Adrenal gland (tissue), 12 donors: ENCODE measurements around the gene ARHGEF11. TPM values are rescaled to one million over a fixed set of nuclear protein-coding genes. Genes with fewer than 3 reads are reported as not detected.

Source experiments
- DNase-seq, 7 donors: peaks; one replicate each; pipeline ENCODE4 v3.0.0-alpha.2; 2019 to 2020
- H3K27ac ChIP-seq, 5 donors: fragments of 200-600 bp; sonication (generic) in 4 of 5; 1 replicate in 3 of 5; 2 replicates in 2 of 5; pipeline versions ENCODE4 v1.5.1 to v1.8.0; 2016 to 2020; ENCODE audit warnings: mild to moderate bottlenecking in 1 of 5
- H3K27me3 ChIP-seq: fragments of 200-600 bp; 2 replicates; pipeline ENCODE4 v1.8.0; 2021
- H3K36me3 ChIP-seq, 2 donors: fragments of 200-600 bp; replicated peaks in 1 of 2; 1 replicate in 1 of 2; 2 replicates in 1 of 2; pipeline versions ENCODE4 v1.5.1 to v1.8.0; 2018 to 2022
- H3K4me1 ChIP-seq, 2 donors: fragments of 200-600 bp; replicated peaks in 1 of 2; 1 replicate in 1 of 2; 2 replicates in 1 of 2; pipeline versions ENCODE4 v1.5.1 to v1.8.0; 2018 to 2021
- H3K4me3 ChIP-seq, 4 donors: fragments of 200-600 bp; sonication (generic) in 3 of 4; one replicate each; pipeline ENCODE4 v1.5.1; 2016 to 2018
- H3K9me3 ChIP-seq, 3 donors: fragments of 200-600 bp; sonication (generic) in 1 of 3; replicated peaks in 1 of 3; 1 replicate in 2 of 3; 2 replicates in 1 of 3; pipeline versions ENCODE4 v1.5.1 to v1.8.0; 2016 to 2021
- POLR2A ChIP-seq, 2 donors: fragments of 450-650 bp; IDR thresholded peaks; one replicate each; pipeline ENCODE4 v1.6.1; 2017; ENCODE audit warnings: antibody characterized with exemption in 2 of 2, mild to moderate bottlenecking in 2 of 2, moderate library complexity in 1 of 2
- WGBS, 4 donors: extraction: QIAGEN DNeasy Blood & Tissue Kit in 2 of 4; methylation state at CpG; one replicate each; pipeline versions ENCODE4 v1.1.5 to v1.1.7; 2013 to 2017; 5-methylcytosine and 5-hydroxymethylcytosine counted together
- intact Hi-C, 2 donors: fragments of 100-400 bp; cut with DNase I; formaldehyde crosslinking; loops; one replicate each; pipeline versions ENCODE4 v1.14.1 to v1.15.0; 2022 to 2023
- polyA plus RNA-seq, 3 donors: library from polyadenylated mRNA; stranded (reverse); fragments of 200-250 nt in 2 of 3; fragments of 350-450 nt in 1 of 3; fragmentation: Illumina TruSeq in 1 of 3; extraction: RNeasy Lipid Tissue Mini Kit (QIAGEN cat#74804) in 1 of 3; gene quantifications; one replicate each; pipeline ENCODE4 v1.2.3, GENCODE V29; 2013 to 2014
- total RNA-seq, 9 donors: library from RNA; depleted of rRNA in 4 of 9; stranded (reverse); fragments of >200 nt in 4 of 9; fragments of 120-200 nt in 1 of 9; fragmentation: NEBNext Ultra II Directional in 1 of 9; extraction: Animal tissue kit (Norgen Biotek cat#: 25700) in 1 of 9; gene quantifications; one replicate each; pipeline versions ENCODE4 v1.1.0 to v1.2.4, GENCODE V29; 2013 to 2023
- TF ChIP-seq, protein P1 (sequence below), 6 experiments: fragments of 450-650 bp in 4 of 6; fragments of 200-600 bp in 2 of 6; sonication (generic) in 1 of 6; IDR thresholded peaks; 1 replicate in 5 of 6; 2 replicates in 1 of 6; pipeline versions ENCODE4 v1.5.1 to v1.8.0; 2016 to 2021; ENCODE audit warnings: antibody characterized with exemption in 6 of 6, mild to moderate bottlenecking in 2 of 6, moderate library complexity in 1 of 6
- donor health status: healthy with polysubstance abuse.
- donor health status: Bipolar disorder and iron deficiency.
- donor health status: DM: yes; HTN: yes; CAD: no.
- donor health status: DM: no; HTN: no; CAD: no.
- donor health status: DM: no; HTN: no; CAD: no.
- donor health status: DM: yes; HTN: yes; CAD: no.

Gene ARHGEF11
- total and polyA plus RNA-seq, 12 donors, result 14.2 to 69.2 (median 38.3) TPM

DNA sequence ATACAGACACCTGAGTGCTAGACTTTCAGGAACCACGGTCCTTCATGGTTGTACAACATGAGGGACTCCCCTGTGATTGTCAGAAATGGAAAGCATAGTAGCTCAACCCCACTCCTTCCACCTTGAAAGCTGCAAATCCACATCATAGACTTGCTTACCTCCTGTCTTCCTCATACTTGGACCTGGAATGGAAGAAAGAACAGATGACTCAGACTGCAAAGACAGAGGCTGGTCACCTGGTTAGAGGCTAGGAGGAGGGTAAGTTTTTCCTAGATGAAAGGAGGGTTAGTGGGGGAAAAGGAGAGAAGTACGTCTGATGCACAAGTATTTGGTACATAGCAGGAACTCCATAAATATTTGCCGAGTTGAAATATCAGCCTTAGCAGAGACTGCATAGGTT is 87.9 kb downstream of the ARHGEF11 start:
- H3K4me1 ChIP-seq, result peaks cover 0 to under 1% of the 10 kb centered on the region in 2 donors
- no peak for DNase-seq
- H3K36me3 ChIP-seq, result peaks cover 0 to 90% of the 10 kb centered on the region in 2 donors
- H3K4me3 ChIP-seq, result no peak overlapping the region
- intact Hi-C loops, result no loop called here
- no peak overlapping the region for H3K27ac ChIP-seq
- no peaks in the 10 kb centered on the region for H3K27me3 ChIP-seq
- WGBS, 4 donors, result 78 to 87% (median 83%) methylated on average over 2 to 3 of the region's 3 CpGs
- H3K9me3 ChIP-seq, result no peaks in the 10 kb centered on the region
- TF ChIP-seq, protein P1, sequence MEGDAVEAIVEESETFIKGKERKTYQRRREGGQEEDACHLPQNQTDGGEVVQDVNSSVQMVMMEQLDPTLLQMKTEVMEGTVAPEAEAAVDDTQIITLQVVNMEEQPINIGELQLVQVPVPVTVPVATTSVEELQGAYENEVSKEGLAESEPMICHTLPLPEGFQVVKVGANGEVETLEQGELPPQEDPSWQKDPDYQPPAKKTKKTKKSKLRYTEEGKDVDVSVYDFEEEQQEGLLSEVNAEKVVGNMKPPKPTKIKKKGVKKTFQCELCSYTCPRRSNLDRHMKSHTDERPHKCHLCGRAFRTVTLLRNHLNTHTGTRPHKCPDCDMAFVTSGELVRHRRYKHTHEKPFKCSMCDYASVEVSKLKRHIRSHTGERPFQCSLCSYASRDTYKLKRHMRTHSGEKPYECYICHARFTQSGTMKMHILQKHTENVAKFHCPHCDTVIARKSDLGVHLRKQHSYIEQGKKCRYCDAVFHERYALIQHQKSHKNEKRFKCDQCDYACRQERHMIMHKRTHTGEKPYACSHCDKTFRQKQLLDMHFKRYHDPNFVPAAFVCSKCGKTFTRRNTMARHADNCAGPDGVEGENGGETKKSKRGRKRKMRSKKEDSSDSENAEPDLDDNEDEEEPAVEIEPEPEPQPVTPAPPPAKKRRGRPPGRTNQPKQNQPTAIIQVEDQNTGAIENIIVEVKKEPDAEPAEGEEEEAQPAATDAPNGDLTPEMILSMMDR (IDR thresholded peaks at IDR 0.05), result no peak
- TF ChIP-seq POLR2A (IDR thresholded peaks at IDR 0.05), result no peak

DNA sequence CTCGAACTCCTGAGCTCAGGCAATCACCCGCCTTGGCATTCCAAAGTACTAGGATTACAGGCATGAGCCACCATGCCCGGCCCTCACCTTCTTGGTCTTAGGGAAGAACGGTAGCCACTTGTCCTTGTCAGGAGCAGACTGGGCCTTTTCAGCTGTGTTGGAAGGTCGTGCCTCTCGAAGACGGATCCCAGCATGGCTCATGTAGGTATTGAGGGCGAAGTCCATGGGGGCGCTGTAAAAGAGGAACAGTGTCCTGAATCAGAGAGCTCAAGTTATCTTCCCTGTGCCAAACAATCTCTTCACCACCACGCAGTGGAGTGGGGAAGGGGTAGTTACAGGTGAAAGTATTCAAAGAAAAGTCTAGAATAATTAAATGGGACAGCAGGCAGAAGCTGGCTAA is 89.2 kb downstream of the ARHGEF11 start:
- peaks cover 0 to 89% of the 10 kb centered on the region in 2 donors for H3K36me3 ChIP-seq
- 93 to 95% (median 94%) methylated on average over 10 of the region's 10 CpGs for WGBS, 4 donors
- TF ChIP-seq, protein P1 (IDR thresholded peaks at IDR 0.05), result no peak
- no peak for TF ChIP-seq POLR2A (IDR thresholded peaks at IDR 0.05)
- no peak overlapping the region for H3K27ac ChIP-seq
- no peaks in the 10 kb centered on the region for H3K9me3 ChIP-seq
- H3K4me3 ChIP-seq, result no peak overlapping the region
- H3K4me1 ChIP-seq, result no peaks in the 10 kb centered on the region
- no peak for DNase-seq
- no peaks in the 10 kb centered on the region for H3K27me3 ChIP-seq
- intact Hi-C loops, result no loop called here

DNA sequence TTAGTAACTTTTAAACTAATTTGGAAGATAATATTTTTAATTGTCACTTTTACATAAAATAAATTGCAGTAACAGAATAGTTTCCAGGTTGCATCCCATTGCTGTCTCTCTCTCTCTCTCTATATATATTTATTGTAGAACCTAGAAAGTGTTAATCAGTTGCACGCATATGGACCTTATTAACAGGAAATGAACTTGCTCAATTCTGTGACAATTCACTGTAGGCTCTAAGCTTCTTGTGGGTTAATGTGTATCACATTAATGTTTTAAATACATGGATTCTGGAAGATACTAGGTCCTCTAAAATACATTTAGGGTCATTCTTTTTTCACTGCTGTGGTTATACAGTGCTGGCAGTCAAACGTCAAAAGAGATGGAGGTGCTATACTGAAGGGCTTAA is 92.0 kb downstream of the ARHGEF11 start:
- H3K27me3 ChIP-seq, result no peaks in the 10 kb centered on the region
- H3K4me3 ChIP-seq, result no peak overlapping the region
- WGBS, 4 donors, result 62 to 81% (median 80%) methylated on average over 2 of the region's 2 CpGs
- no peaks in the 10 kb centered on the region for H3K4me1 ChIP-seq
- TF ChIP-seq POLR2A (IDR thresholded peaks at IDR 0.05), result no peak
- no peak overlapping the region for H3K27ac ChIP-seq
- intact Hi-C loops, result no loop called here
- H3K9me3 ChIP-seq, result no peaks in the 10 kb centered on the region
- no peak for DNase-seq
- H3K36me3 ChIP-seq, result peaks cover 0 to 90% of the 10 kb centered on the region in 2 donors

DNA sequence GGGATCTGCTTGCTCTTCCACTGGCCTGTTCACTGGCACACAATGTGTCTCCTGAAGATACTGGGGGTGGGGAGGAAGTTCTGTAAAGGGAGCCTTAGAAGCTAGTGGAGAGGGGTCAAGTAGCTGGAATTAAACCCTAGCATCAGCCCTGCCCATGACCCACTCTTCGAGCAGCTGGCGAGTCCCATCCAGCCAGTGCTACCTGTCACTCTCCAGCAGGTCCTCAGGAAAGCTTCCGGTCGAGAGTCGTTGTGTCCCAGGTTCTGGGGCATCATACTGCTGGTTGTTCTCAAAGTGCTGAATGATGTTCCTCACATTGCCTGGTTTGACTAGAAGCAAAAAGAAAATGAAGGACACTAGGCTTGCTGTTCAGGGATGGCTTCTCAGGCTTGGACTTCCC is 94.2 kb downstream of the ARHGEF11 start:
- Histone ChIP-seq H3K36me3 (peaks cover 0 to 90% of the 10 kb centered on the region in 2 donors), H3K9me3 (no peaks in the 10 kb centered on the region), H3K4me3 (no peak overlapping the region), H3K27me3 (no peaks in the 10 kb centered on the region), H3K4me1 (no peaks in the 10 kb centered on the region), H3K27ac (no peak overlapping the region)
- 88 to 96% (median 93%) methylated on average over 5 of the region's 5 CpGs for WGBS, 4 donors
- no peak for DNase-seq
- no peak for TF ChIP-seq POLR2A (IDR thresholded peaks at IDR 0.05)
- intact Hi-C loops, result no loop called here

DNA sequence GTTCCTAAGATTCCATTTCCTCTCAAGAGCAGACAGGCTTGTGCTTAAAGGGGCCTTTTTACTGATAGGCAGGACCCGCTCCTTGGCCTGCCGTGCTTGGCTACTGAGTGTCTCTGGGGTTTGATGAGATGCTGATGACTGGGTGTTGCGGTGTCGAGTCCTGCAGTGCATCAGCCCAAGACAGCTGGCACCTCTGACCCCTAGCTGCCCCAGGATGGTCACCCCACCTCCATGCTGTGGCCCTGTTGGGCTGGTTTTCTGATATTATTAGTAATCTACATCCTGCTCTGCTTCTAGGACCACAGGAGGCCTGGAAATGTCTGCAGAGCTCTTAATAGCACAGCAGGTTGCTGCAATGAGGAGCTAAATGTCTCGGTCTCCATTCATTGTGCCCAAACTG is 96.4 kb downstream of the ARHGEF11 start:
- H3K4me3 ChIP-seq, result no peak overlapping the region
- intact Hi-C loops, result no loop called here
- H3K9me3 ChIP-seq, result no peaks in the 10 kb centered on the region
- no peak for TF ChIP-seq POLR2A (IDR thresholded peaks at IDR 0.05)
- TF ChIP-seq, protein P1 (IDR thresholded peaks at IDR 0.05), result no peak
- peaks cover 0 to 90% of the 10 kb centered on the region in 2 donors for H3K36me3 ChIP-seq
- peak in 1 of 7 donors; percentile 39 for DNase-seq
- no peak overlapping the region for H3K27ac ChIP-seq
- WGBS, 4 donors, result 78 to 100% (median 95%) methylated on average over 3 to 5 of the region's 5 CpGs
- no peaks in the 10 kb centered on the region for H3K27me3 ChIP-seq
- no peaks in the 10 kb centered on the region for H3K4me1 ChIP-seq
